GM12801 (cell line): ENCODE data around the gene PTPRG.

Source experiments
- TF ChIP-seq, protein P1 (sequence below): IDR thresholded peaks from one replicate; pipeline ENCODE4 v1.5.1; 2011; ENCODE audit warnings: control low read depth; ENCODE audit not compliant: insufficient read length; ENCODE audit errors: extremely low read depth

PTPRG gene

DNA sequence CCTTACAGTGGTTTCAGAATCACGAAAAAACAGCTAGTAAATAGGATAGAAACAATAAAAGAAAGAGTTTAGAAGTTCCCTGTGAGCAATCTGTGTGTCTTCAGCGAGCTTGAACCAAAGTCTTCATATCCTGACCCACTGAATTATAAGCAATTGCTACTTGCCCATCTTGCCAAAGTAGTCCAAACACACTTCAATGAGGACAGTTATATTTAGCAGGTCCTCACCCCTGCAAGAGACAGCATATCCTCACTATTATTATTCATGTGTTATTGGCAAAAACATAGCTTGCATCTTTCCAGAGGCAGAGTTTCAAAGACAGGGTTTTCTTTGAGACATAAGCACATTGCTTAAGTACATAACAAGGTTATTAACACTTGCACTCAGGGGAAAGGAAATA, 734.2 kb downstream of the PTPRG start:
- TF ChIP-seq, protein P1, sequence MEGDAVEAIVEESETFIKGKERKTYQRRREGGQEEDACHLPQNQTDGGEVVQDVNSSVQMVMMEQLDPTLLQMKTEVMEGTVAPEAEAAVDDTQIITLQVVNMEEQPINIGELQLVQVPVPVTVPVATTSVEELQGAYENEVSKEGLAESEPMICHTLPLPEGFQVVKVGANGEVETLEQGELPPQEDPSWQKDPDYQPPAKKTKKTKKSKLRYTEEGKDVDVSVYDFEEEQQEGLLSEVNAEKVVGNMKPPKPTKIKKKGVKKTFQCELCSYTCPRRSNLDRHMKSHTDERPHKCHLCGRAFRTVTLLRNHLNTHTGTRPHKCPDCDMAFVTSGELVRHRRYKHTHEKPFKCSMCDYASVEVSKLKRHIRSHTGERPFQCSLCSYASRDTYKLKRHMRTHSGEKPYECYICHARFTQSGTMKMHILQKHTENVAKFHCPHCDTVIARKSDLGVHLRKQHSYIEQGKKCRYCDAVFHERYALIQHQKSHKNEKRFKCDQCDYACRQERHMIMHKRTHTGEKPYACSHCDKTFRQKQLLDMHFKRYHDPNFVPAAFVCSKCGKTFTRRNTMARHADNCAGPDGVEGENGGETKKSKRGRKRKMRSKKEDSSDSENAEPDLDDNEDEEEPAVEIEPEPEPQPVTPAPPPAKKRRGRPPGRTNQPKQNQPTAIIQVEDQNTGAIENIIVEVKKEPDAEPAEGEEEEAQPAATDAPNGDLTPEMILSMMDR = no peak

DNA sequence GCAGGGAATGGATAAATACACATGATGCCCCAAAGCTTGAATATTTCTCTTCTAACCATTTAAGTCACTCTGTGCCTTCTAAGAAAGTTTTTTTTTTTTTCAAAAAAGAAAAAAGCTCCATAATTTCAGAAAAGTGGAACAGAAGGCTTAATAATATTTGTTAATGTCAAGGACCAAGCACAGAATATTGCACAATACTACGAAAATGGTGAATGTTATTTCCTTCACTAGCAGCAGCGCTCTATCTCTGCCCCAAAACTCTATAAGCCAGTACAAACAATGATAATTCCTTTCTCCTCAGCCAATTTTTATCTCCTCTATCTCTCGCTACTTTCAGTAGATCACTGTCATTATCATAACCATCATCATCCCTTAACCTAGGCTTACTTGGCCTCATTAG, 739.2 kb downstream of the PTPRG start:
- TF ChIP-seq, protein P1 = no peak

DNA sequence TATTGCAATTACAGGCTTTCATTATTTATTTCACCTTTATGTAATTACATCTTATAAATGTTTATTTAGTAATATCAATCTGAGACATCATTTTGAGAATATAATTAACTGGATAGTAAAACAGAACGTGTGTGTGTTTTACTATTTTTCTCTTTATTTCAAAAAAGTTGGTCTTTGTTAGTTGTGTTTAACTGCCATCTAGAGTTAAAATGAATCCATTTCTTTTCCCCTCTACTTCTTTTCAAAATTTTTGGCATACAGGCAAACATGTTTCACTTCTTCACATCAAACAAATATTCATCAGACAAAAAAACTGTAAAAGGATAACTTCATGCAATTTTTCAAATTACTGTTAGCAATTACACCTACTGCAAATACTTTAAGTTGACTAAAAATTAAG, 750.8 kb downstream of the PTPRG start:
- TF ChIP-seq, protein P1 = no peak

DNA sequence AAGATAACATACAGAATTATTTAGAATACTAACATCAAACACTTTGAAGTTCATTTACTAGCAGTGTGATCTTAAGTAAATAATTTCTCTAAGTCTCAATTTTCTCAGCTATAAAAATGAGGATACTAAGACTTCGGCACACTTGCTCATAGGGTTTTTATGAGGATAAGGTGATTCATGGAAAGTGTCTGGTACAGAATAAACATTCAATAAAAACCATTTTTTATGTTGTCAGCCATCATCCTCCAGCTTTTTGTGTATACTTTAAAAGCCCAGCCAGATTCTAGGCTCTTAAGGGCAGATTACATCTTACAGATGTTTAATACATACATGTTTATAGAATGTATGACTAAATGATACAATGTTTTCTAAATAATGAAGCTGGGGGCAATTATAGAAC, 755.2 kb downstream of the PTPRG start:
- TF ChIP-seq, protein P1 = no peak

DNA sequence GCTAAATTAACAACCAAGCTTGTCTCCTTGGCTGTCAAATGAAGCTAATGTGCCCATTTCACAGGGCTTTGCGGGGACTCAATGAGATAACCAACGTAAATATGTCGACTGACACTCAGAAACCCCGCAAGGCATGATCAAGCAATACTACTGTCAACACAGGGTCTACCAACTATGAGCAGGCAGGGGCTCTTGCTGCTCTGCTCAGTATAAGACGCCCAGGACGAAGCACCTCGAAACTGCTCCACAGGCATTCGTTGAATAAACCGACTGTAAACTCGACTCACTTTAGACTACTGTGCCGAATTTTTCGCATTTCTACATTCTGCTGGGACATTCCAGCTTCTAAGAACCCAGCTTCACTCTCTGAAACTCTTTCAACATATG, 757.0 kb downstream of the PTPRG start:
- TF ChIP-seq, protein P1 = no peak

DNA sequence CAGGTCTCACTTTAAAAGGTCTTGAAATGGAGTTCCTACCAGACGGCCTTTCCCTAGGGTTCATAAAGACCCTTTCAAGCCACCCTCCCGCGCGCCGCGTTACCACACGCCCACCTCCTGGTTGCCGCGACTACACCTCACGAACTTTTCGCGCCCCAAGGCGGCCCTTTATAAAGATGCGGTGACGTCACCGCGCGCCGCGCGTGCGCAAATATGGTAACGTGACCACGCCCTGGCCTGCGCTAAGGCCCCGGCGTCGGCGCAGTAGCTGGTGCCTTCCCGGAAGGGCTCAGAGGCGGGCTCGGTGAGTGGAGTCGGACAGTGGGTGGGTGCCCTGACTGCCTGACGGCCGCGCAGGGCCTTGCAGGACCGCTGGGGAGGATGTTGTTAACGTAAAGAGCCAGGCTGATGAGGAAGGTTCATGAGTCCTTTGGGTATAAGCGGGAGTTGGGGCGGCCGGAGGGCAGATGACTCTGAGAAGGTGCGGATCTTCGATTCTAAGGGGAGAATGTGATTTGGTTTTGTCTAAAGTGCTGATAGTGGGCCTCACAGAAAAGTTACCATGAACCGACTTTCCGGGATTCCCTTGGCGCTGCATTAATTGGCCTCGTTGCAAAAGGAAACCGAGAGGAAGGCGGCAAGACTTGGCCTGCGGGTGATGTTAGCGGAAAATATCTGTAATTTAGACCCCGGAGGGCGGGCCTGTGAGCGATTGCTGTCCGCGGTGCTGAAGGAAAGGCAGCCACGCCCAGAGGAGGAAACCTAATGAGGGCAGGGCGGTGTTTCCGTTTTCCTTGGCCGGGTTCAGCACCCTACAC, 757.6 kb downstream of the PTPRG start:
- TF ChIP-seq, protein P1 = no peak

DNA sequence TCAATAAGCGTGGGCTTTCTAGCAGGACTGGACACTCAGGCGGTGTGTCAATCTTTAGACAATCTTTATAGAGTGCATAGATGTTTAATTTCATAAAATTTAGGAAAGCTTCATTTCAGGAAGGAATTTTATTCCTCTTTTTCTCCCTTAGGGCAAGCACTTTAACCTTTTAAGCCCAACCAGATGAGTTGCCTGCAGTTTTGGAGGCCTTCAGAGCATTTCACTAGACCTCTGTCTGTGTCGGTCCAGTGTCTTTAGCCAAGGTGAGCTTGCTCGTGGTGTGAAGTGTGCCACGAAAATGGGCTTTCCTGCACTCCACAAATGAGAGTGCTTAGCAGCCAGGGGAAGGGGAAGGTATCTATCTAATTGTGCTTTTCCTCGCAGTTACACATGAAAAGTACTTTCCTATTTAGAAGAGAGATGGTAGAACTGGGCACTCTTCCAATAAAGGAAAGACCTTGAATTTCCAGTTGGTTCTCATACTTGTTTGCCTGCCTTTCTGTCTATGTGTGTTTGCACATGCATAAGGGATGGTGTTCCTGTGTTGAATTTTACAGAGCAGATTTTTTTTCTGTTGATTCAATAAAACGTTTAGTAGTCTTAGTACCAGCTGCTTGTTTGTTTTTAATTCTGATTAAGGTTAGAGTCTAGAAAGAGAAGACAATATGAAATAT, 758.3 kb downstream of the PTPRG start:
- TF ChIP-seq, protein P1 = no peak
